Kidney epithelial cell (primary cell): Measurements from ENCODE around the gene GCC1. TPM values are rescaled to one million over a fixed set of nuclear protein-coding genes. Genes with fewer than 3 reads are reported as not detected.

ENCODE experiments used
- DNase-seq: peaks from one replicate; pipeline ENCODE4 v3.0.0-alpha.2; 2010; ENCODE audit warnings: low read depth
- H3K27me3 ChIP-seq: 2 replicates; pipeline ENCODE4 v1.6.0; 2011; ENCODE audit warnings: low read length; ENCODE audit not compliant: control insufficient read depth, insufficient read depth
- H3K36me3 ChIP-seq: 2 replicates; pipeline ENCODE4 v1.5.1; 2011; ENCODE audit warnings: low read length; ENCODE audit not compliant: control insufficient read depth, insufficient read depth
- H3K4me3 ChIP-seq: 2 replicates; pipeline ENCODE4 v1.5.1; 2011; ENCODE audit warnings: low read depth, mild to moderate bottlenecking, control low read depth, low read length
- total RNA-seq: library from RNA; depleted of rRNA; stranded (reverse); fragments of >200 nt; gene quantifications from 2 replicates; pipeline ENCODE4 v1.2.3, GENCODE V29; 2015
- TF ChIP-seq, protein P1 (sequence below): IDR thresholded peaks from 2 replicates; pipeline ENCODE4 v1.5.1; 2011; ENCODE audit warnings: mild to moderate bottlenecking, moderate library complexity, low read length, control low read depth, inconsistent platforms; ENCODE audit not compliant: insufficient read depth, poor library complexity, severe bottlenecking

GCC1 gene
- total RNA-seq = 35.0 and 42.1 TPM in 2 replicates

DNA sequence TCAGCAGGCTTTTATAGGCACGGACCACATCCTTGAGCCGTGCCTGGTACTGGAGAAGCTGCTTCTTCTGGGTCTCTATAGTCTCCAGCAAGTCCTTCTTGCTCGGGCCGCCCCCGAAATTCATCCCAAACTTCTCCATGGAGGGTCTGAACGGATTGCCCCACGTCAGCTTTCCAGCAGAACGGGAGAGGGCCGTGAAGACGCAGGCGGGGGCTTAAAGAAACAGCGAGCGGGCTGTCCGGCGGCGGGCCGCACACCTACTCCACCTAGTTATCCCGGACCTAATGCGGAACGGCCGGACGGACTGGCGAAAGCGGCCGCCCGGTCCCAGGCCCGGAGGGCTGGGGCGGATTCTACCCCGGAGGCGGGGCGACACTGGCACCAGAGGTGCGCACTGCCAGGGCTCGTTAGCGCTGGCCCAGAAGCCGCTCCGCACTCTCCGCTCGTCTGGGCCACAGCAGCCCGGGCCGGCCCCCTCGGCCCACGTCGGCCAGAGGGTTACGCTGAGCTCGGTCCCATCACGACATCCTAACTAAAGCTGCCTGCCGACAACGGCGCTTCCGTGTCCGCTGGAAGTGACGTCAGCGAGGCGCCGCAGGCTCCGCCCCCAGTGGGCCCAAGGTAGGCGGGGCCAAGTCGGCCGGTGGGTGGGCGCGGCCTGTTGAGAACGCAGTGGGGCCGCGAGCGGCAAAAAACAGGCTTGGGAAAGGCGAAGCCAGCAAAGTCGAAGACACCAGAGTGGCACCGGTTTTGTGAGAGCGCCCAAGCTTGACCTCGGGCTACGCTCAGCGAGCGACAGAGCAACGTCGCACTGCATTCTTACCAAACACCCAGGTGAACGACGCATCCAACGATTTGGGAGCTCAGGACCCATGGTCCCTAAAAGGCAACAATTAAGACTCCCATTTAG, at the start of gene GCC1:
TSS of gene GCC1 (minus strand) at position 553 of the 910 bp plus-strand sequence. CDS start at position 139, 414 bp downstream.
- Histone ChIP-seq H3K4me3 (peak within 1 kb of the TSS; percentile 76), H3K27me3 (no peaks in the 10 kb centered on the region), H3K36me3 (peaks cover 1% of the 10 kb centered on the region)
- DNase-seq = peak; percentile 45
- TF ChIP-seq, protein P1, sequence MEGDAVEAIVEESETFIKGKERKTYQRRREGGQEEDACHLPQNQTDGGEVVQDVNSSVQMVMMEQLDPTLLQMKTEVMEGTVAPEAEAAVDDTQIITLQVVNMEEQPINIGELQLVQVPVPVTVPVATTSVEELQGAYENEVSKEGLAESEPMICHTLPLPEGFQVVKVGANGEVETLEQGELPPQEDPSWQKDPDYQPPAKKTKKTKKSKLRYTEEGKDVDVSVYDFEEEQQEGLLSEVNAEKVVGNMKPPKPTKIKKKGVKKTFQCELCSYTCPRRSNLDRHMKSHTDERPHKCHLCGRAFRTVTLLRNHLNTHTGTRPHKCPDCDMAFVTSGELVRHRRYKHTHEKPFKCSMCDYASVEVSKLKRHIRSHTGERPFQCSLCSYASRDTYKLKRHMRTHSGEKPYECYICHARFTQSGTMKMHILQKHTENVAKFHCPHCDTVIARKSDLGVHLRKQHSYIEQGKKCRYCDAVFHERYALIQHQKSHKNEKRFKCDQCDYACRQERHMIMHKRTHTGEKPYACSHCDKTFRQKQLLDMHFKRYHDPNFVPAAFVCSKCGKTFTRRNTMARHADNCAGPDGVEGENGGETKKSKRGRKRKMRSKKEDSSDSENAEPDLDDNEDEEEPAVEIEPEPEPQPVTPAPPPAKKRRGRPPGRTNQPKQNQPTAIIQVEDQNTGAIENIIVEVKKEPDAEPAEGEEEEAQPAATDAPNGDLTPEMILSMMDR = no peak

DNA sequence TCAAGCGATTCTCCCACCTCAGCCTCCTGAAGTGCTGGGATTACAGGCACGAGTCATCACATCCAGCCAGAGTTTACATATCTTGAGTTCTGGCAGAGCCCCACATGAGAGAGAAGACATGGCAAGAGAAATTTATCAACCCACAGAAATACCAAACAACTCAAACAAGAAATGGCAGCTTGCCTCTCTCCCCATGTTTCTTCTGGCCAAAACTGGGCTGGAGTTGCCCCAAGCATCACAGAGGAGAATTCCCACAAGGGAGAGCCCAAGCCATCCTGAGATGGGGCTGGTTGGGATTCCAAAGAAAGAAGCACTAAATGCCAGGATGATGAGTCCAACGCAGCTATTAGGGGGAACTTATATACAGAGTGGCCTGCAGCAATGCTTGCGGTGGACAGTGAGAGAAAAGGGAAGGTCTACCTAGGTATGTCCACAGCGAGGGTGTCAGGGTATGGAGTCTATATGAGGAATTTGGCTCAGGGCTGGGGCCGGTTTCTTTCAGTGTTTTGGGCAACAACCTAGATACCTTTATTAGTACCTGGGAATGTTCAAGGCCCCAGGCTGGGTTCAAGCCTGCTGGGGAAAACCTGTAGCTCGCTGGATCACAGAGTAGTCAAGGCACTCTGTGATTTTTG, 47.0 kb upstream of the GCC1 start:
- no peak for DNase-seq
- TF ChIP-seq, protein P1 = no peak
- Histone ChIP-seq H3K36me3 (no peaks in the 10 kb centered on the region), H3K4me3 (no peak overlapping the region), H3K27me3 (no peaks in the 10 kb centered on the region)

- Histone ChIP-seq H3K4me3 (no peak overlapping the region), H3K27me3 (no peaks in the 10 kb centered on the region), H3K36me3 (no peaks in the 10 kb centered on the region)
- no peak for DNase-seq
- TF ChIP-seq, protein P1 = peak; percentile 58
These were observed 44.0 kb upstream of the GCC1 start for GRCh38 chr7:127629268-127629854.

DNA sequence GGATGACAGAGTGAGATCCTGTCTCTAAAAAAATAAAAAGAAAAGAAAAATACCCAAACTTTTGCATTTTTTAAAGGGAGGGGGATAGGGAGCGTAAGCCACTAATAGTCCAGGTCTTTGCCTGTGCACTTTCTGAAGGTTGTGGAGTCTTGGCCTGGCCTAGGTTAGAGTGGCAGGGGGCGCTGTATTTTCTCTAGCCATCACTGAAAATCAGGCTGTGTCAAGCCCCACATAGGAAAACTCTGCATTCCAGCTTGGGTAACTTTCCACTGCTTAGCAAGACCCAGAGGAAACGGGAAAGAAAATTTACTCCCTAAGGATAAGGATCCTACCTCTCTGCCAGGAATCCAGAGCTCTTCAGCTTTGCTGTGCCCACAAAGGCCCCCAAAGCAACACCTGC, 43.0 kb upstream of the GCC1 start:
- no peak for DNase-seq
- no peaks in the 10 kb centered on the region for H3K36me3 ChIP-seq
- TF ChIP-seq, protein P1 = no peak
- no peaks in the 10 kb centered on the region for H3K27me3 ChIP-seq
- no peak overlapping the region for H3K4me3 ChIP-seq

DNA sequence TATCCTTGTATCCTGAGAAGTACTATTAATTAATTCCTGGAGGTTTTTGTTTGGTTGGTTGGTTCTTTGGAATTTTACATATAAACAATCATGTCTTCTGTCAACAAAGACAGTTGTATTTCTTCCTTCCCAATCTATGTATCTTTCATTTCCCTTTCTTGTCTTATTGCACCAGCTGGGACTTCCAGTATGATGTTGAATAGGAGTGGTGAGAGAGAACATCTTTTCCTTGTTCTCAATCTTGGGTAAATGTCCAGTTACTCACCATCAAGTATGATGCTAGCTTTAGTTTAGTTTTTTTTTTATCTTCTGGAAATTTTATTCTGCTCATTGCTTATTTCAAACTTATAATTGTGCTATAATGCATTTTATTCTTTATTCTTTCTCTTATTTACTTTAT, 39.9 kb upstream of the GCC1 start:
- TF ChIP-seq, protein P1 = no peak
- no peaks in the 10 kb centered on the region for H3K36me3 ChIP-seq
- peaks cover 10% of the 10 kb centered on the region for H3K27me3 ChIP-seq
- no peak overlapping the region for H3K4me3 ChIP-seq
- no peak for DNase-seq
